ENCODE data around the gene HIPK2. TPM values are rescaled to one million over a fixed set of nuclear protein-coding genes. Genes with fewer than 3 reads are reported as not detected.

HIPK2 gene
- total RNA-seq, 2 donors from 2014 or later: 22.1 to 26.4 TPM

DNA sequence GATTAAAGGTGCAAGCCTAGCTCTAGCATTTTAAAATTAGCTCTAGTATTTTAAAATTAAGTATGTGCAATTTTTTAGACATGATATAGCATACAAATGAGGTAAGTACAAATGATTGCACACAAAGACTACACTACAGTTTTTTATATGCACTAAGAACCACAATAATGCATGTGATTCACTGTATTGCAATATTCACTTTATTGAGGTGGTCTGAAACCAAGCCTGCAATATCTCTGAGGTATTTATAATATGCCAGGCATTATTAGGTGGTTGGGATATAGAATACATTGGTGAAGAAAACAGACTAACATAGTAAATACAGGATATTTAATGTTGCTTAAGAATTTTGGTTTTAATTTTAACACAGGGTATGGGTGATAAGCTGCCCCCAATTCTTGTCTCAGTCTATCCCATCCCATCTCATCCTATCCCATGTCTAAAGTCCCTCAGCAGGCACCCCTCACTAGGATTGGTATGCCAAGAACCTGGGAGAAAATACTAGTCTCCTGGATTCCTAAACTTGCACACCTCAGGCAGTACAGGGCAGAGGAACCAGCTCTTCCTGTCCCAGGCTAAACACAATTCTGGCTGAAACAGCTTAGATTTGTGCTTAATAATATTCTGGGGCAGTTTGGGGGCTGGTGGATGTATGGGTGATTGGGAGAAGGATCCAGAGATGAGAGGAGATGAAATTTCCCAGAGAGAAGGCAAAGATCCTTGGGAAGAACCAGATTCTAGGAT lies 90.4 kb downstream of the HIPK2 start:
- Histone ChIP-seq H3K27ac (no peak overlapping the region), H3K4me1 (peaks cover 36% of the 10 kb centered on the region), H3K9me3 (no peaks in the 10 kb centered on the region), H3K36me3 (replicated peaks in 1 of 2; ENCODE audit: insufficient read depth in 1 of 2, low read depth in 2 of 2) (no peaks in the 10 kb centered on the region), H3K27me3 (no peaks in the 10 kb centered on the region), H3K4me3 (no peak overlapping the region)
- ATAC-seq: no peak
- no peak for TF ChIP-seq POLR2A (IDR thresholded peaks at IDR 0.05)
- TF ChIP-seq, protein P1, sequence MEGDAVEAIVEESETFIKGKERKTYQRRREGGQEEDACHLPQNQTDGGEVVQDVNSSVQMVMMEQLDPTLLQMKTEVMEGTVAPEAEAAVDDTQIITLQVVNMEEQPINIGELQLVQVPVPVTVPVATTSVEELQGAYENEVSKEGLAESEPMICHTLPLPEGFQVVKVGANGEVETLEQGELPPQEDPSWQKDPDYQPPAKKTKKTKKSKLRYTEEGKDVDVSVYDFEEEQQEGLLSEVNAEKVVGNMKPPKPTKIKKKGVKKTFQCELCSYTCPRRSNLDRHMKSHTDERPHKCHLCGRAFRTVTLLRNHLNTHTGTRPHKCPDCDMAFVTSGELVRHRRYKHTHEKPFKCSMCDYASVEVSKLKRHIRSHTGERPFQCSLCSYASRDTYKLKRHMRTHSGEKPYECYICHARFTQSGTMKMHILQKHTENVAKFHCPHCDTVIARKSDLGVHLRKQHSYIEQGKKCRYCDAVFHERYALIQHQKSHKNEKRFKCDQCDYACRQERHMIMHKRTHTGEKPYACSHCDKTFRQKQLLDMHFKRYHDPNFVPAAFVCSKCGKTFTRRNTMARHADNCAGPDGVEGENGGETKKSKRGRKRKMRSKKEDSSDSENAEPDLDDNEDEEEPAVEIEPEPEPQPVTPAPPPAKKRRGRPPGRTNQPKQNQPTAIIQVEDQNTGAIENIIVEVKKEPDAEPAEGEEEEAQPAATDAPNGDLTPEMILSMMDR (IDR thresholded peaks at IDR 0.05): no peak
- intact Hi-C loops (cut with DNase I): no loop called here
- DNase-seq: no peak

DNA sequence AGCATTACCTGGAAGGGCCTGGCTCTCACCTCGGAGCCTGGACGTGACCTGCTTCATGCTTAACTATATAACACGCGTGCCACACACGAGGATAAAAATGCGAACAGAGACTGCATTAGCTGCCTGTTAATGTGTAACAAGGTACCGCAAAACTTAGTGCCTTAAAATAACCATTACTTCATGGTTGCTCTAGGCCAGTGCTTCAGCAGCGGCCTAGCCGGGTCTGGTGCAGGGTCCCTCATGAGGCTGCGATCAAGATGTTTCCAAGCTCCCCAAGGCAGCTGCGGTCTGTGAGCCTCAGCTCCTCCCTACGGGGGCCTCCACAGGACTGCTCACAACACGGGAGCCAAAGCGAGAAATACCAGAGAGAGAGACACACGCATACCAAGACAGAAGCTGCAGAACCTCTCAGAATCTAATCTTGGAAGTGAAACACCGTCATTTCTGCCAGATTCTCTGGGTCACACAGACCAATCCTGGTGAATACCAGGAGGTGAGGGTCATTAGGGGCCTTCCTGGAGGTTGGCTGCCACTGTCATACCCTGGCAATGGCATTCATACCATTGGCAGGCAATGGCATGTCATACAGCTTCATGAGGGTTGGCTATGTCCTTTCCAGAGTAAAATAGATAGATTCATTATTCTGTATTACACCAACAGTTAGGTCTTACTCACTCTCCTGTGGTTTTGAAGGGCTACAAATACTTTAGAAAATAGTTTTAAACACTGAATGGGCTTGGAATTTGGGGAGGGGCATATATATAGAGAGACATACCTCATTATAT lies 94.5 kb downstream of the HIPK2 start:
- TF ChIP-seq, protein P1 (IDR thresholded peaks at IDR 0.05): no peak
- no peak for TF ChIP-seq POLR2A (IDR thresholded peaks at IDR 0.05)
- H3K27me3 ChIP-seq: no peaks in the 10 kb centered on the region
- H3K4me3 ChIP-seq: no peak overlapping the region
- DNase-seq (no peak), ATAC-seq (no peak)
- H3K4me1 ChIP-seq: peaks cover 46% of the 10 kb centered on the region
- H3K9me3 ChIP-seq: no peaks in the 10 kb centered on the region
- no peaks in the 10 kb centered on the region for H3K36me3 ChIP-seq (replicated peaks in 1 of 2; ENCODE audit: insufficient read depth in 1 of 2, low read depth in 2 of 2)
- H3K27ac ChIP-seq: peak overlapping the region in 2 of 4 donors; percentile 57 to 90
- intact Hi-C loops (cut with DNase I): no loop called here
- WGBS, 2 donors: 78 to 91% methylated on average over 15 to 16 of the region's 16 CpGs

DNA sequence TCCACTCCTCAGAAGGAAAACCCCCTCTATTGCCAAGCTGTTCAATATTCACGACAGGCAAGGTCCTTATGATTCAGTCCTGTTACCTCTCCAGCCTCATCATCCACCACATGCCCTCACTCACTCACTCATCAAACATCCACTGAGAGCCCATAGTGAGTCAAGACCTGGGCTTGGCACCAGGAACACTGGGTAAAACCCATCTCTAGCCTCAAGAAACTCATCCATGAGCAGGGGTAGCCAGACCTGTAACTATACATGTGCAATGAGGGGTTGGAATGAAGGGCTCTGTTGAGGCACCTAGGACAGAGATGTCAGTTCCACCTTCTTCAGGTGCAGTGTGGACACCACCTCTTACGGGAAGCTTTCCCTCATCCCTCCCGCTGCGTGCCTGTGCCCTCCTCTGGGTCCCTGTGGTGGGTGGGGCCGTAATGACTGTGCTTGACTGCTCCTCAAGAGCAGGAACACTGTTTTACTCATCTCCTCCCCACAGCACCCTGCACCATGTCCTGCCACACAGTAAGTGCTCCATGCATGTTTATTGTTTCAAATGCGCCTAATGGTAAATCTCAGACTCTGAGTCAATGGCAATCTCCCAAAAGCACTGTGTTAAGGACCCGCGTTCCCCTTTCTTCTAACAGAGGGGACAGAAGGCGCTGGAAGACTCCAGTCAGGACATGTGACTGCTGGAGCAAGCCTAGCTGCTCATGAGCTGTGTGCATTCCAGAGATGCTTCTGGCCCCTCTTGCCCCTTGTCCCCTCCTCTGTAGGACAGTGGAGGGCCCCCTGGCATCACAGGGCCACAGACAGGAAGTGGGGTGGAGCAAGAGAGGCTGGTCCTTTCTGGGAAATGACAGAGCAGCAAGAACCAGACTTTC lies 95.4 kb downstream of the HIPK2 start:
- Histone ChIP-seq H3K27me3 (no peaks in the 10 kb centered on the region), H3K4me1 (peaks cover 50% of the 10 kb centered on the region), H3K36me3 (replicated peaks in 1 of 2; ENCODE audit: insufficient read depth in 1 of 2, low read depth in 2 of 2) (no peaks in the 10 kb centered on the region), H3K9me3 (no peaks in the 10 kb centered on the region), H3K4me3 (no peak overlapping the region), H3K27ac (peak overlapping the region in 3 of 4 donors; percentile 27 to 90 (median 79))
- WGBS, 2 donors: 88 to 92% methylated on average over 9 of the region's 9 CpGs
- TF ChIP-seq POLR2A (IDR thresholded peaks at IDR 0.05): no peak
- TF ChIP-seq, protein P1 (IDR thresholded peaks at IDR 0.05): no peak
- DNase-seq (no peak), ATAC-seq (no peak)
- intact Hi-C loops (cut with DNase I): no loop called here

DNA sequence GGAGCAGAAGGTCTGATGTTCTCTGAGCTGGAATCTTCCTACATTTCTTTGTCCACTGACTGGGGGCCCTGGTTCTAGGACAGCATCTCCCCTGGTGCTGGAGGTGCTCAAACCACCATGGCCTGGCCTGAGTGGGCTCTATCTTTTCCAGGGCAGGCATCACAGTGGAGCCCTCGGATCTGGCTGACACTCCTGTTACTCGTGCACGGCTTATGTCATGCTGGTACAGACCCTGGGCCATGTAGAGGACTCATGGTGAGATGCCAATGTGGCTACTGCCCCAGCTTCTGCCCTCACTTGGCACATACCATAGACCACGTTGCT lies 96.0 kb downstream of the HIPK2 start:
- Histone ChIP-seq H3K4me1 (peaks cover 50% of the 10 kb centered on the region), H3K27ac (peak overlapping the region in 3 of 4 donors; percentile 75 to 90 (median 79)), H3K27me3 (no peaks in the 10 kb centered on the region), H3K9me3 (no peaks in the 10 kb centered on the region), H3K4me3 (no peak overlapping the region), H3K36me3 (replicated peaks in 1 of 2; ENCODE audit: insufficient read depth in 1 of 2, low read depth in 2 of 2) (no peaks in the 10 kb centered on the region)
- ATAC-seq: no peak
- DNase-seq: no peak
- TF ChIP-seq, protein P1 (IDR thresholded peaks at IDR 0.05): no peak
- TF ChIP-seq POLR2A (IDR thresholded peaks at IDR 0.05): no peak
- intact Hi-C loops (cut with DNase I): no loop called here
- WGBS, 2 donors: 57 to 92% methylated on average over 1 to 4 of the region's 4 CpGs

Data from body of pancreas (tissue), 4 donors.